HEK293 (cell line): ENCODE results near the gene PPIP5K2.

ENCODE experiments used
- ELK4 ChIP-seq: IDR thresholded peaks from 2 replicates; pipeline ENCODE4 v1.6.1; 2011; ENCODE audit warnings: mild to moderate bottlenecking, low read depth, low read length, borderline replicate concordance
- GFI1B ChIP-seq: fragments of 450-650 bp; formaldehyde crosslinking; IDR thresholded peaks from 2 replicates; pipeline ENCODE4 v1.5.1; 2016; ENCODE audit warnings: missing biosample characterization, missing genetic modification characterization
- KLF10 ChIP-seq: fragments of 450-650 bp; IDR thresholded peaks from 2 replicates; pipeline ENCODE4 v1.5.1; 2018; ENCODE audit warnings: missing biosample characterization, mild to moderate bottlenecking, missing genetic modification characterization
- MZF1 ChIP-seq: fragments of 450-650 bp; formaldehyde crosslinking; IDR thresholded peaks from 2 replicates; pipeline ENCODE4 v1.5.1; 2017; ENCODE audit warnings: missing biosample characterization, missing genetic modification characterization, borderline replicate concordance
- PATZ1 ChIP-seq: fragments of 450-650 bp; formaldehyde crosslinking; IDR thresholded peaks from 2 replicates; pipeline ENCODE4 v1.5.1; 2016; ENCODE audit warnings: missing biosample characterization, missing genetic modification characterization
- PRDM2 ChIP-seq: fragments of 450-650 bp; formaldehyde crosslinking; IDR thresholded peaks from 2 replicates; pipeline ENCODE4 v1.5.1; 2016; ENCODE audit warnings: missing biosample characterization, missing genetic modification characterization, borderline replicate concordance
- ZEB2 ChIP-seq: fragments of 450-650 bp; formaldehyde crosslinking; IDR thresholded peaks from 2 replicates; pipeline ENCODE4 v1.5.1; 2016; ENCODE audit warnings: missing biosample characterization, missing genetic modification characterization
- ZIC2 ChIP-seq: fragments of 450-650 bp; formaldehyde crosslinking; IDR thresholded peaks from 2 replicates; pipeline ENCODE4 v1.5.1; 2016; ENCODE audit warnings: missing biosample characterization, missing genetic modification characterization
- ZNF10 ChIP-seq: fragments of 450-650 bp; formaldehyde crosslinking; IDR thresholded peaks from 2 replicates; pipeline ENCODE4 v1.5.1; 2017; ENCODE audit warnings: missing biosample characterization, missing genetic modification characterization
- ZNF132 ChIP-seq: fragments of 450-650 bp; formaldehyde crosslinking; IDR thresholded peaks from 2 replicates; pipeline ENCODE4 v1.5.1; 2017; ENCODE audit warnings: missing biosample characterization, missing genetic modification characterization, borderline replicate concordance
- ZNF155 ChIP-seq: fragments of 450-650 bp; formaldehyde crosslinking; IDR thresholded peaks from 2 replicates; pipeline ENCODE4 v1.5.1; 2016; ENCODE audit warnings: missing biosample characterization, missing genetic modification characterization
- ZNF202 ChIP-seq: fragments of 450-650 bp; formaldehyde crosslinking; IDR thresholded peaks from 2 replicates; pipeline ENCODE4 v1.5.1; 2016; ENCODE audit warnings: missing biosample characterization, missing genetic modification characterization, borderline replicate concordance
- ZNF23 ChIP-seq: fragments of 450-650 bp; formaldehyde crosslinking; IDR thresholded peaks from 2 replicates; pipeline ENCODE4 v1.5.1; 2016; ENCODE audit warnings: missing biosample characterization, missing genetic modification characterization, borderline replicate concordance
- ZNF24 ChIP-seq: fragments of 450-650 bp; formaldehyde crosslinking; IDR thresholded peaks from 2 replicates; pipeline ENCODE4 v1.5.1; 2016; ENCODE audit warnings: missing biosample characterization, missing genetic modification characterization
- ZNF248 ChIP-seq: fragments of 450-650 bp; formaldehyde crosslinking; IDR thresholded peaks from 2 replicates; pipeline ENCODE4 v1.5.1; 2017; ENCODE audit warnings: missing biosample characterization, missing genetic modification characterization
- ZNF335 ChIP-seq: fragments of 450-650 bp; formaldehyde crosslinking; conservative IDR thresholded peaks from 2 replicates; pipeline ENCODE4 v1.5.1; 2016; ENCODE audit warnings: missing biosample characterization, missing genetic modification characterization
- ZNF416 ChIP-seq: fragments of 450-650 bp; formaldehyde crosslinking; IDR thresholded peaks from 2 replicates; pipeline ENCODE4 v1.5.1; 2016; ENCODE audit warnings: missing biosample characterization, missing genetic modification characterization
- ZNF449 ChIP-seq: fragments of 450-650 bp; formaldehyde crosslinking; IDR thresholded peaks from 2 replicates; pipeline ENCODE4 v1.5.1; 2017; ENCODE audit warnings: missing biosample characterization, mild to moderate bottlenecking, missing genetic modification characterization, moderate library complexity
- ZNF488 ChIP-seq: fragments of 450-650 bp; formaldehyde crosslinking; IDR thresholded peaks from 2 replicates; pipeline ENCODE4 v1.5.1; 2016; ENCODE audit warnings: missing biosample characterization, missing genetic modification characterization
- ZNF513 ChIP-seq: fragments of 450-650 bp; IDR thresholded peaks from 2 replicates; pipeline ENCODE4 v1.5.1; 2018; ENCODE audit warnings: missing biosample characterization, missing genetic modification characterization
- ZNF580 ChIP-seq: fragments of 450-650 bp; formaldehyde crosslinking; IDR thresholded peaks from 2 replicates; pipeline ENCODE4 v1.5.1; 2016; ENCODE audit warnings: missing biosample characterization, missing genetic modification characterization
- ZNF629 ChIP-seq: fragments of 450-650 bp; formaldehyde crosslinking; IDR thresholded peaks from 2 replicates; pipeline ENCODE4 v1.5.1; 2017; ENCODE audit warnings: missing biosample characterization, missing genetic modification characterization
- ZNF701 ChIP-seq: fragments of 450-650 bp; formaldehyde crosslinking; IDR thresholded peaks from 2 replicates; pipeline ENCODE4 v1.5.1; 2016; ENCODE audit warnings: missing biosample characterization, missing genetic modification characterization
- ZNF707 ChIP-seq: fragments of 450-650 bp; formaldehyde crosslinking; IDR thresholded peaks from 2 replicates; pipeline ENCODE4 v1.5.1; 2016; ENCODE audit warnings: missing biosample characterization, missing genetic modification characterization

PPIP5K2 gene

GRCh38 chr5:103119765-103120606, at the start of gene PPIP5K2, which contains the start of gene GIN1 (continued):
- TF ChIP-seq MZF1 (tag by site-specific recombination) (peak; percentile 71; the same call in 1 of the 2 replicates), KLF10 (tag by site-specific recombination) (peak; percentile 99), ELK4 (peak; percentile 46; the same call in 1 of the 2 replicates), ZNF132 (tag by site-specific recombination) (no peak), ZNF248 (no peak), ZNF488 (tag by site-specific recombination) (no peak), PATZ1 (tag by site-specific recombination) (peak; percentile 80), ZNF701 (tag by site-specific recombination) (no peak), ZNF513 (tag by site-specific recombination) (0 out of 2 replicates have a peak, but pooled peaks have one; percentile 40), ZNF10 (tag by site-specific recombination) (0 out of 2 replicates have a peak, but pooled peaks have one; percentile 38), ZNF449 (tag by site-specific recombination) (peak; percentile 50; the same call in 1 of the 2 replicates), PRDM2 (tag by site-specific recombination) (no peak), ZNF335 (tag by site-specific recombination) (peak; percentile 91), ZNF23 (no peak), GFI1B (tag by site-specific recombination) (peak; percentile 93), ZNF416 (no peak), ZEB2 (tag by site-specific recombination) (peak; percentile 69; the same call in 1 of the 2 replicates), ZNF24 (tag by site-specific recombination) (peak; percentile 91), ZNF155 (tag by site-specific recombination) (no peak), ZNF629 (peak; percentile 96), ZNF707 (tag by site-specific recombination) (no peak), ZNF202 (tag by site-specific recombination) (no peak), ZIC2 (tag by site-specific recombination) (0 out of 2 replicates have a peak, but pooled peaks have one; percentile 24), ZNF580 (peak; percentile 92)
